Cardiac fibroblast (primary cell): ENCODE data around the gene PARD3B.

Experiments used
- DNase-seq, 2 donors: peaks; one replicate each; pipeline versions ENCODE4 v3.0.0 to v3.0.0-alpha.2; 2010; ENCODE audit warnings: low read depth in 2 of 2
- H3K4me3 ChIP-seq, 2 donors: replicated peaks in 1 of 2; 1 replicate in 1 of 2; 2 replicates in 1 of 2; pipeline ENCODE4 v1.5.1; 2011; ENCODE audit warnings: low read depth in 2 of 2, low read length in 2 of 2, mild to moderate bottlenecking in 2 of 2, moderate library complexity in 1 of 2
- TF ChIP-seq, protein P1 (sequence below): IDR thresholded peaks from one replicate; pipeline ENCODE4 v1.5.1; 2011; ENCODE audit warnings: low read depth, mild to moderate bottlenecking, low read length, inconsistent platforms

The PARD3B gene

DNA sequence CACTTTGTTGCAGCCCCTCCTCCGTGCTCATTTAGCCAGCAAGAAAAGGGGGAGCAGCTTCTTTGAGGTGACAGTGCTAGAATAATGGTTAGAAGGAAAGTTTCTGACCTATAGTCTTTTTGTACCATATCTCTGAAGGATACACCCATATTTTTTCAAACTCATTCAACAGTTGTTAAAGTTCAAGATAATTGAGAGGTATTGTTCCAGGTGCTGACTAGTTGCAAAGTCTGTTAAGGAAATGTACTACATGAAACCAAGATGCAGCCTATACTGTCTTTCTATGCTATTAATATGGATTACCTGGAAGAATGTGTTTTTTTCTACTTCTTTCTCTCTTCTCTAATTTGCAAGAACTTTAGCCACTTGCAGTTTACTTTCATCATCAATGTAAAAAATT is 495.0 kb downstream of the PARD3B start:
- TF ChIP-seq, protein P1, sequence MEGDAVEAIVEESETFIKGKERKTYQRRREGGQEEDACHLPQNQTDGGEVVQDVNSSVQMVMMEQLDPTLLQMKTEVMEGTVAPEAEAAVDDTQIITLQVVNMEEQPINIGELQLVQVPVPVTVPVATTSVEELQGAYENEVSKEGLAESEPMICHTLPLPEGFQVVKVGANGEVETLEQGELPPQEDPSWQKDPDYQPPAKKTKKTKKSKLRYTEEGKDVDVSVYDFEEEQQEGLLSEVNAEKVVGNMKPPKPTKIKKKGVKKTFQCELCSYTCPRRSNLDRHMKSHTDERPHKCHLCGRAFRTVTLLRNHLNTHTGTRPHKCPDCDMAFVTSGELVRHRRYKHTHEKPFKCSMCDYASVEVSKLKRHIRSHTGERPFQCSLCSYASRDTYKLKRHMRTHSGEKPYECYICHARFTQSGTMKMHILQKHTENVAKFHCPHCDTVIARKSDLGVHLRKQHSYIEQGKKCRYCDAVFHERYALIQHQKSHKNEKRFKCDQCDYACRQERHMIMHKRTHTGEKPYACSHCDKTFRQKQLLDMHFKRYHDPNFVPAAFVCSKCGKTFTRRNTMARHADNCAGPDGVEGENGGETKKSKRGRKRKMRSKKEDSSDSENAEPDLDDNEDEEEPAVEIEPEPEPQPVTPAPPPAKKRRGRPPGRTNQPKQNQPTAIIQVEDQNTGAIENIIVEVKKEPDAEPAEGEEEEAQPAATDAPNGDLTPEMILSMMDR, result no peak
- no peak for DNase-seq
- H3K4me3 ChIP-seq, result no peak overlapping the region

- no peak overlapping the region for H3K4me3 ChIP-seq
- TF ChIP-seq, protein P1, result no peak
- DNase-seq, result no peak
Measured at GRCh38 chr2:205041472-205042130, 496.3 kb downstream of the PARD3B start.

GRCh38 chr2:205043285-205043684 is 498.0 kb downstream of the PARD3B start:
- TF ChIP-seq, protein P1, result no peak

GRCh38 chr2:205045706-205046105 is 500.4 kb downstream of the PARD3B start:
- TF ChIP-seq, protein P1, result no peak
- H3K4me3 ChIP-seq, result no peak overlapping the region
- DNase-seq, result no peak

More at GRCh38 chr2:205043285-205043684, 498.0 kb downstream of the PARD3B start:
- no peak overlapping the region for H3K4me3 ChIP-seq
- no peak for DNase-seq

- TF ChIP-seq, protein P1, result no peak
- no peak overlapping the region for H3K4me3 ChIP-seq
- no peak for DNase-seq
Measured at GRCh38 chr2:205047273-205047839, 502.1 kb downstream of the PARD3B start.

DNA sequence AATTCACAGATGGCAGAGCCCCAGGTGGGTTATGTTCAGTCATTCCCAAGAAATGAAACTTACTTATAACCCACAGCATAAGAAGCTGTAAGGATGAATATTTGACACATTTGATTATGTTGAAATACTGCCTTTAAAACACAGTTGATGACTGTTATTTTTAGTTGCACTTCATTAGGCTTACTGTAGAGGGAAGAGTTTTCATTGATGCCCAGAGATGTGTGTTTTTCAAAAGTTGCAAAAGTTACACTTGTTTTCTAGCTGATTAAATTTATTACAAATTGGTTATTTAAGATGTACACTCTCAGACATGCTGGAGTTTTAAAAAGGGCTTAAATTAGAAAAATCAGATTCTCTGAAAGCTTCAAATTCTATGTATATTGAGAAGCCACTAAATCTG is 506.1 kb downstream of the PARD3B start:
- DNase-seq, result peak in 1 of 2 donors; percentile 17
- no peak overlapping the region for H3K4me3 ChIP-seq
- TF ChIP-seq, protein P1, result peak; percentile 18

- no peak for DNase-seq
- TF ChIP-seq, protein P1, result no peak
- H3K4me3 ChIP-seq, result no peak overlapping the region
Measured at GRCh38 chr2:205052781-205053180, 507.5 kb downstream of the PARD3B start.
